Retinal pigment epithelial cell (primary cell): Measurements from ENCODE around the gene TMEM163.

Source experiments
- DNase-seq: peaks from one replicate; pipeline ENCODE4 v3.0.0-alpha.2; 2010; ENCODE audit warnings: low read depth
- H3K4me3 ChIP-seq: 2 replicates; pipeline ENCODE4 v1.5.1; 2011; ENCODE audit warnings: mild to moderate bottlenecking, low read length, control low read depth, moderate library complexity
- TF ChIP-seq, protein P1 (sequence below): conservative IDR thresholded peaks from 2 replicates; pipeline ENCODE4 v1.5.1; 2011; ENCODE audit warnings: low read depth, low read length, control low read depth, inconsistent platforms

Gene TMEM163

DNA sequence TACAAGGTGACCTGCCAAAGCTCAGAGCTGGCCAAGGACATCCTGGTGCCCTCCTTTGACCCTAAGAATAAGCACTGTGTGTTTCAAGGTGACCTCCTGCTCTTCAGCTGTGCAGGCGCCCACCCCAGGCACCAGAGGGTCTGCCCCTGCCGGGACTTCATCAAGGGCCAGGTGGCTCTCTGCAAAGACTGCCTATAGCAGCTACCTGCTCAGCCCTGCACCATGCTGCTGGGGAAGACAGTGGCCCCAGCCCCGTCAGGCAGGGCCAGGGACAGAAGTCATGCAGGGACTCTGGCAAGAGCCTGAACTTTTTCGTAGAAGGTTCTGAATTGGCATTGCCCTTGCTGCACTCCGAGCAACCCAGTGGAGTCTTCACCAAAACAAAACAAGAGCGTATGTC lies 270.1 kb downstream of the TMEM163 start:
- TF ChIP-seq, protein P1, sequence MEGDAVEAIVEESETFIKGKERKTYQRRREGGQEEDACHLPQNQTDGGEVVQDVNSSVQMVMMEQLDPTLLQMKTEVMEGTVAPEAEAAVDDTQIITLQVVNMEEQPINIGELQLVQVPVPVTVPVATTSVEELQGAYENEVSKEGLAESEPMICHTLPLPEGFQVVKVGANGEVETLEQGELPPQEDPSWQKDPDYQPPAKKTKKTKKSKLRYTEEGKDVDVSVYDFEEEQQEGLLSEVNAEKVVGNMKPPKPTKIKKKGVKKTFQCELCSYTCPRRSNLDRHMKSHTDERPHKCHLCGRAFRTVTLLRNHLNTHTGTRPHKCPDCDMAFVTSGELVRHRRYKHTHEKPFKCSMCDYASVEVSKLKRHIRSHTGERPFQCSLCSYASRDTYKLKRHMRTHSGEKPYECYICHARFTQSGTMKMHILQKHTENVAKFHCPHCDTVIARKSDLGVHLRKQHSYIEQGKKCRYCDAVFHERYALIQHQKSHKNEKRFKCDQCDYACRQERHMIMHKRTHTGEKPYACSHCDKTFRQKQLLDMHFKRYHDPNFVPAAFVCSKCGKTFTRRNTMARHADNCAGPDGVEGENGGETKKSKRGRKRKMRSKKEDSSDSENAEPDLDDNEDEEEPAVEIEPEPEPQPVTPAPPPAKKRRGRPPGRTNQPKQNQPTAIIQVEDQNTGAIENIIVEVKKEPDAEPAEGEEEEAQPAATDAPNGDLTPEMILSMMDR: no peak
- H3K4me3 ChIP-seq: no peak overlapping the region
- no peak for DNase-seq

DNA sequence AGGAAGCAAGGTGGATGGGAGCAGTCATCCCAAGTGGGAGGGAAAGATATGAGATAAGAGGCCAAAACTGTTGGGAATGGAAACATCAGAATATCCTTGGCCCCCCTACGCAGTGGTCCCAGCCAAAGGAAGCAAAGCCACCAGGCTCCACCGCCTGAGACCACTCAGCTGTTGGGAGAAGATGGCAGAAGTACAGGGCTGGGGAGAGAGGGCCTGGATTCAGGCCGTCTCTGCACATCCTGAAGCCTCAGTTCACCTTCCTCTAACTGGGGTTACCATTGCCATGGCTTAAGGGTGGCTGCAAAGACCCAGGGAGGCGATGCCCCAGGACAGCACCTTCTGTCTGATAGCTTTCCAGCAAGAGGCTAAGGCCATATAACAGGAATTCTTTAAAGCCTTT lies 271.1 kb downstream of the TMEM163 start:
- DNase-seq: no peak
- TF ChIP-seq, protein P1: no peak

DNA sequence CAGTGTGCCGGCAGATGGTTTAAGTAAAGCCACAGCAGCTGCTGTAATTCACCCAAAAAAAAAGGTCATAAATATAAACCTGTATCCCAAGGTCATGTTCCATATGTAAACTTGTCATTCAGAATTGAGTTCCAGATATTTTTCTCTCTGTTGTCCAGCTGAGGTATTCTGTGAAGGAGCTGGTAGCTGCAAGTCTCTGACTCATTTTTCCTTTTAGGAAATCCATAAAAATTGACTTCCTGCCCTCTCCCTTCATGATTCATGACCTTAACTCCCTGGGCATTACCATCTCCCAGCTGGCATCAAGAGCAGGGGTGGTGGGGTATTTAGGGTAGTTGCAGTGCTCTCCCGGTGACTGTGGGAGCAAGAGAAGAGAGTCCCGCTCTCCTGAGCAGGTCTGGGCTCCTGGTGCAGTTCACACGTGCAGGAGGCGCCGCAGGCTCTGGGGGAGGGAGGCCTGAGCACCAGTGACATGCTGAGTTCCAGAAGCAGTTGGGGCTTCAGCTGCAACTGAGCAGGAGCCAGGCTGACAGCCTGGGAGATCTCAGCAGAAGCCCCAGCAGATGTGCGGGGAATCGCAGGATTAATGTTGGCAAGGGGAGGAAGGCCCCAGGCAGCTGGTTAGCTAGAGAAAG lies 272.3 kb downstream of the TMEM163 start:
- TF ChIP-seq, protein P1: no peak
- H3K4me3 ChIP-seq: no peak overlapping the region
- DNase-seq: no peak

More for the DNA sequence above, 271.1 kb downstream of the TMEM163 start:
- H3K4me3 ChIP-seq: no peak overlapping the region

DNA sequence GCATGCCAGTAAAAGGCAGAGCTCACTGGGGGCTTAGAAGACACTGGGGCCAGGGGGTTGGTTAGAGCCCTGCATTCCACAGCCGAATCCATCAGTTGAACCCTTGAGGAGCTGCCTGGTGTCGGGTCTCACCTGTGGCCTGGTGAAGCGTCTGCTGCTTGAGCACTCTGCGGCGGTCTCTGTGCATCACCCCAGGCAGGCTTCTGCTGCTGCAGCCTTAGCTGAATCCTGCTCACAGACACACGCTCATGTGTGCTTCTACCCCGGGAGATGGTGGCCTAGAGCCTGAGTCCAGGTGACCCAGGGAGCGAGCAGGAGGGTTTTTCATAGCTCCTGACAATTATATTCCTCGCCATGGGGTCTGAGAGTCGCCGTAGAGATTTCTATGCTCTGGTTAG lies 272.8 kb downstream of the TMEM163 start:
- no peak overlapping the region for H3K4me3 ChIP-seq
- no peak for DNase-seq
- TF ChIP-seq, protein P1: no peak

DNA sequence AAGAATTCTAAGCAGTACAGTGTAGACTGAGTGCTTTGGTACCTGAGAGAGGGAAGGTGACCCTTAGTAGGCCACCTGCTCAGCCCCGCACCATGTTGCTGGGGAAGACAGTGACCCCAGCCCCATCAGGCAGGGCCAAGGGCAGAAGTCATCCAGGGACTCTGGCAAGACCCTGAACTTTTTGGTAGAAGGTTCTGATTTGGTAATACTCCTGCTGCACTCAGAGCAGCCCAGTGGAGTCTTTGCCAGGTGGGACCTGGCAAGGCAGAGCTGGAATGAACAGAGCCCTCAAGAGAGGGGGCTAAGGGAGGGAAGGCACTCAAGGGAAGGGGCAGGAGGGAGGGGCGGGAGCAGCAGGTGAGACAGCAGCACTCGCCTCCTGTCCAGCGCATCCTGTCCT lies 273.7 kb downstream of the TMEM163 start:
- TF ChIP-seq, protein P1: no peak
- no peak for DNase-seq
- no peak overlapping the region for H3K4me3 ChIP-seq

DNA sequence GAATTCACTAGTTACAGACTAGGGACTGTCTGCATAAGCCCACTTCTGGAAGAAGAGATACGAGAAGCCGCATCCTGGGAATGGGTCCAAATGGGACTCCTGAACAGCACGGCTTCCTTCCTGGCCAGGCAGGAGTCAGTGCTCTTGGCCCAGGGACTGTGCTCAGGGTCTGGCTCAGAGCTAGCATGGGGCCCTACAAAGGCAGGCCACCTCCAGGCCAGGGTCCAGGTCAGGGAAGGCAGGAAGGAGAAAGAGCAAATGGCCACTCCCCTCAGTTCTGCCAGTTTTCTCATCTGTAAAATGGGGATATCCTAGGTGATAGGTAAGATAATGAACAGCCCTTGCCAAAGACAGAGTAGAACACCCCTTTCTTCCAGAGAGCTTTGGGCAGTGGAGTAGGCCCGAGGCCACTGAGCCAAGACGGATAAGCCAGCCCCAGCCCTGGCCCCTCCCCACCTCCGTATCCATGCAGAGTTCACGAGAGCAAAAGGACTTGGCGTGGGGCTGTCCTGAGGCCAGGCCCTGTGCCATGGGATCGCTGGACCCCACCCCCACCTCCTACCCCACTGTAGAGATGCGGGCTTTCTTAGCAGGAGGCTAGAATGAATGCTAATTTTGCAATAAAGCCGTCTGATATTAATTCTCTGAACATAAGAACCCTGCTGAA lies 274.9 kb downstream of the TMEM163 start:
- TF ChIP-seq, protein P1: no peak
- H3K4me3 ChIP-seq: no peak overlapping the region
- no peak for DNase-seq
